Natural killer cell (primary cell): Measurements from ENCODE around the gene P2RX3. TPM values are rescaled to one million over a fixed set of nuclear protein-coding genes. Genes with fewer than 3 reads are reported as not detected.
A peak's percentile ranks its signal among the peaks of the same experiment; 100 is the strongest.

Source experiments
- ATAC-seq, 3 donors: fragments of 150-1000 bp in 2 of 3; fragments of 200-7000 bp in 1 of 3; cut with Tn5 transposase; 1 replicate in 1 of 3; 2 replicates in 2 of 3; pipeline ENCODE4 v1.10.0; 2021; ENCODE audit warnings: mild to moderate bottlenecking in 2 of 3, moderate library complexity in 2 of 3
- DNase-seq, 2 donors: peaks; one replicate each; pipeline versions ENCODE4 v3.0.0 to v3.0.0-alpha.2; 2013 to 2021; ENCODE audit warnings: mixed read lengths in 1 of 2
- H3K27ac ChIP-seq: one replicate; pipeline ENCODE4 v1.5.1; 2013; ENCODE audit warnings: mild to moderate bottlenecking, low read length
- H3K27me3 ChIP-seq: one replicate; pipeline ENCODE4 v1.6.1; 2013; ENCODE audit warnings: low read length; ENCODE audit not compliant: control insufficient read depth, insufficient read depth
- H3K36me3 ChIP-seq: one replicate; pipeline ENCODE4 v1.6.1; 2013; ENCODE audit warnings: low read length; ENCODE audit not compliant: control insufficient read depth, insufficient read depth
- H3K4me1 ChIP-seq: one replicate; pipeline ENCODE4 v1.6.1; 2013; ENCODE audit warnings: low read length; ENCODE audit not compliant: control insufficient read depth, insufficient read depth
- H3K4me3 ChIP-seq: one replicate; pipeline ENCODE4 v1.5.1; 2013; ENCODE audit warnings: low read length
- H3K9me3 ChIP-seq: one replicate; pipeline ENCODE4 v1.6.1; 2013; ENCODE audit warnings: low read length; ENCODE audit not compliant: control insufficient read depth, insufficient read depth
- H3K27ac Mint-ChIP-seq, 2 donors: one replicate each; pipeline ENCODE4 v1.8.0; 2022; ENCODE audit warnings: mild to moderate bottlenecking in 2 of 2, mixed read lengths in 2 of 2, moderate library complexity in 1 of 2
- H3K27me3 Mint-ChIP-seq, 2 donors: one replicate each; pipeline ENCODE4 v1.8.0; 2022; ENCODE audit warnings: low read depth in 2 of 2, mixed read lengths in 2 of 2
- H3K36me3 Mint-ChIP-seq: one replicate; pipeline ENCODE4 v1.8.0; 2022; ENCODE audit warnings: mixed read lengths
- H3K4me1 Mint-ChIP-seq, 2 donors: one replicate each; pipeline ENCODE4 v1.8.0; 2022; ENCODE audit warnings: mixed read lengths in 2 of 2
- H3K4me3 Mint-ChIP-seq: one replicate; pipeline ENCODE4 v1.8.0; 2022; ENCODE audit warnings: mild to moderate bottlenecking, moderate library complexity, mixed read lengths
- H3K9me3 Mint-ChIP-seq, 2 donors: one replicate each; pipeline ENCODE4 v1.8.0; 2022; ENCODE audit warnings: mixed read lengths in 2 of 2
- WGBS: methylation state at CpG from one replicate; pipeline ENCODE4 v1.1.7; 2013; ENCODE audit warnings: missing lambda C conversion rate; ENCODE audit not compliant: insufficient coverage; 5-methylcytosine and 5-hydroxymethylcytosine counted together
- intact Hi-C: fragments of 100-400 bp; cut with micrococcal nuclease; formaldehyde crosslinking; loops from one replicate; pipeline ENCODE4 v1.14.2; 2022
- total RNA-seq, 4 donors: library from RNA; stranded (reverse); fragments of 120-200 nt in 1 of 4; gene quantifications; one replicate each; pipeline versions ENCODE4 v1.2.3 to v1.2.4, GENCODE V29; 2013 to 2022
- TF ChIP-seq, protein P1 (sequence below): fragments of 200-600 bp; IDR thresholded peaks from one replicate; pipeline ENCODE4 v1.8.0; 2022; ENCODE audit warnings: antibody characterized with exemption

The P2RX3 gene
- total RNA-seq, 3 donors from 2014 or later (not counting 1 experiment from before 2014, with no cell fraction given), result not detected

GRCh38 chr11:57308426-57309060 is 29.6 kb upstream of the P2RX3 start:
- no peaks in the 10 kb centered on the region for H3K36me3 ChIP-seq
- no peaks in the 10 kb centered on the region for H3K36me3 Mint-ChIP-seq
- intact Hi-C loops, result no loop called here
- H3K27me3 Mint-ChIP-seq, result no peaks in the 10 kb centered on the region
- DNase-seq (no peak), ATAC-seq (no peak)
- TF ChIP-seq, protein P1, sequence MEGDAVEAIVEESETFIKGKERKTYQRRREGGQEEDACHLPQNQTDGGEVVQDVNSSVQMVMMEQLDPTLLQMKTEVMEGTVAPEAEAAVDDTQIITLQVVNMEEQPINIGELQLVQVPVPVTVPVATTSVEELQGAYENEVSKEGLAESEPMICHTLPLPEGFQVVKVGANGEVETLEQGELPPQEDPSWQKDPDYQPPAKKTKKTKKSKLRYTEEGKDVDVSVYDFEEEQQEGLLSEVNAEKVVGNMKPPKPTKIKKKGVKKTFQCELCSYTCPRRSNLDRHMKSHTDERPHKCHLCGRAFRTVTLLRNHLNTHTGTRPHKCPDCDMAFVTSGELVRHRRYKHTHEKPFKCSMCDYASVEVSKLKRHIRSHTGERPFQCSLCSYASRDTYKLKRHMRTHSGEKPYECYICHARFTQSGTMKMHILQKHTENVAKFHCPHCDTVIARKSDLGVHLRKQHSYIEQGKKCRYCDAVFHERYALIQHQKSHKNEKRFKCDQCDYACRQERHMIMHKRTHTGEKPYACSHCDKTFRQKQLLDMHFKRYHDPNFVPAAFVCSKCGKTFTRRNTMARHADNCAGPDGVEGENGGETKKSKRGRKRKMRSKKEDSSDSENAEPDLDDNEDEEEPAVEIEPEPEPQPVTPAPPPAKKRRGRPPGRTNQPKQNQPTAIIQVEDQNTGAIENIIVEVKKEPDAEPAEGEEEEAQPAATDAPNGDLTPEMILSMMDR, result no peak
- no peak overlapping the region for H3K4me3 Mint-ChIP-seq
- no peaks in the 10 kb centered on the region for H3K9me3 ChIP-seq
- no peaks in the 10 kb centered on the region for H3K27me3 ChIP-seq
- H3K27ac ChIP-seq, result no peak overlapping the region
- H3K9me3 Mint-ChIP-seq, result no peaks in the 10 kb centered on the region
- H3K4me3 ChIP-seq, result no peak overlapping the region
- H3K4me1 ChIP-seq, result peaks cover 10% of the 10 kb centered on the region
- no peak overlapping the region for H3K27ac Mint-ChIP-seq
- peaks cover 6 to 24% of the 10 kb centered on the region in 2 donors for H3K4me1 Mint-ChIP-seq
- 90% methylated on average over 10 of the region's 10 CpGs for WGBS

GRCh38 chr11:57309106-57310059 is 28.8 kb upstream of the P2RX3 start:
- Mint-ChIP-seq H3K36me3 (no peaks in the 10 kb centered on the region), H3K9me3 (no peaks in the 10 kb centered on the region), H3K4me1 (peaks cover 6 to 24% of the 10 kb centered on the region in 2 donors), H3K4me3 (no peak overlapping the region), H3K27me3 (no peaks in the 10 kb centered on the region), H3K27ac (peak overlapping the region in 1 of 2 donors; percentile 79)
- H3K36me3 ChIP-seq, result no peaks in the 10 kb centered on the region
- no peaks in the 10 kb centered on the region for H3K9me3 ChIP-seq
- peaks cover 10% of the 10 kb centered on the region for H3K4me1 ChIP-seq
- DNase-seq, result no peak
- intact Hi-C loops, result no loop called here
- TF ChIP-seq, protein P1, result no peak
- no peak overlapping the region for H3K27ac ChIP-seq
- no peaks in the 10 kb centered on the region for H3K27me3 ChIP-seq
- 95% methylated on average over 24 of the region's 24 CpGs for WGBS
- no peak overlapping the region for H3K4me3 ChIP-seq
- ATAC-seq, result no peak

GRCh38 chr11:57310091-57310490 is 28.1 kb upstream of the P2RX3 start:
- no peak overlapping the region for H3K4me3 ChIP-seq
- Mint-ChIP-seq H3K27ac (peak overlapping the region in 1 of 2 donors; percentile 79), H3K9me3 (no peaks in the 10 kb centered on the region), H3K36me3 (no peaks in the 10 kb centered on the region), H3K4me1 (peaks cover 6 to 24% of the 10 kb centered on the region in 2 donors), H3K27me3 (no peaks in the 10 kb centered on the region), H3K4me3 (no peak overlapping the region)
- WGBS, result 93% methylated on average over 6 of the region's 6 CpGs
- no peaks in the 10 kb centered on the region for H3K9me3 ChIP-seq
- no peak overlapping the region for H3K27ac ChIP-seq
- no peaks in the 10 kb centered on the region for H3K27me3 ChIP-seq
- TF ChIP-seq, protein P1, result no peak
- intact Hi-C loops, result no loop called here
- H3K36me3 ChIP-seq, result no peaks in the 10 kb centered on the region
- DNase-seq, result no peak
- peaks cover 10% of the 10 kb centered on the region for H3K4me1 ChIP-seq
- no peak for ATAC-seq
